ENCODE data around the gene HS3ST5.

HS3ST5 gene

GRCh38 chr6:114010540-114010939, 332.3 kb downstream of the HS3ST5 start:
- no peak for DNase-seq (ENCODE audit: low spot score)
- TF ChIP-seq, protein P1, sequence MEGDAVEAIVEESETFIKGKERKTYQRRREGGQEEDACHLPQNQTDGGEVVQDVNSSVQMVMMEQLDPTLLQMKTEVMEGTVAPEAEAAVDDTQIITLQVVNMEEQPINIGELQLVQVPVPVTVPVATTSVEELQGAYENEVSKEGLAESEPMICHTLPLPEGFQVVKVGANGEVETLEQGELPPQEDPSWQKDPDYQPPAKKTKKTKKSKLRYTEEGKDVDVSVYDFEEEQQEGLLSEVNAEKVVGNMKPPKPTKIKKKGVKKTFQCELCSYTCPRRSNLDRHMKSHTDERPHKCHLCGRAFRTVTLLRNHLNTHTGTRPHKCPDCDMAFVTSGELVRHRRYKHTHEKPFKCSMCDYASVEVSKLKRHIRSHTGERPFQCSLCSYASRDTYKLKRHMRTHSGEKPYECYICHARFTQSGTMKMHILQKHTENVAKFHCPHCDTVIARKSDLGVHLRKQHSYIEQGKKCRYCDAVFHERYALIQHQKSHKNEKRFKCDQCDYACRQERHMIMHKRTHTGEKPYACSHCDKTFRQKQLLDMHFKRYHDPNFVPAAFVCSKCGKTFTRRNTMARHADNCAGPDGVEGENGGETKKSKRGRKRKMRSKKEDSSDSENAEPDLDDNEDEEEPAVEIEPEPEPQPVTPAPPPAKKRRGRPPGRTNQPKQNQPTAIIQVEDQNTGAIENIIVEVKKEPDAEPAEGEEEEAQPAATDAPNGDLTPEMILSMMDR (IDR thresholded peaks at IDR 0.05; ENCODE audit: extremely low read depth, missing control alignments), result no peak

DNA sequence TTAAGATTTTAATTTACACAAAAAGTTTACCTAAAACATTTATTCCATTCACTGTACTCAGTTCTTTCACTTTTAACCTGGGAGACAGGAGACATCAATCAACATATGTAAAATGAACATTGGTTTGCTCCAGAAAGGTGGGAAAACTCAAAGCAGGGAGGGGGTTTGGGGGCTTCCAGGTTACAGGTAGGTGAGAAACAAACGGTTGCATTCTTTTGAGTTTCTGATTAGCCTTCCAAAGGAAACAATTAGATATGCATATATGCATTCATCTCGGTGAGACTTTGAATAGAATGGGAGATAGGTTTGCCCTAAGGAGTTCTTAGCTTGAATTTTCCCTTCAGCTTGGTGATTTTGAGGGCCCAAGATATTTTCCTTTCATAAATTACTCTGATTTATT, 333.6 kb downstream of the HS3ST5 start:
- DNase-seq (ENCODE audit: low spot score), result no peak
- TF ChIP-seq, protein P1 (IDR thresholded peaks at IDR 0.05; ENCODE audit: extremely low read depth, missing control alignments), result no peak

DNA sequence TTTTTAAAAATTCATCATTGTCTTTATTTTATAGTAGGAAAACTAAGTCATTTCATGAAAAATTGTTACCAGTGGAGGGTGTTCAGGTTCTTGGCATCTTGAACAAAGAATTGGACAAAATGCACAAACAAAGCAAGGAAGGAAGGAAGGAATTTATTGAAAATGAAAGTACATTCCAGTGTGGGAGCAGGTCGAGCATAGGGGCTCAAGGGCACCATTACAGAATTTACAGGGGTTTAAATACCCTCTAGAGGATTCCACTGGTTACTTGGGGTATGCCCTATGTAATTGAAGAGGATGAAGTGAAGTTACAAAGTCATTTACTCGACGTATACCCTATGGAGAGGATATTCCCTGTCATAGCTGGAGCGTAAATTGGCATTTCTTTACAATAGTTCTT, 334.5 kb downstream of the HS3ST5 start:
- no peak for DNase-seq (ENCODE audit: low spot score)
- TF ChIP-seq, protein P1 (IDR thresholded peaks at IDR 0.05; ENCODE audit: extremely low read depth, missing control alignments), result no peak

GRCh38 chr6:114007516-114007915, 335.3 kb downstream of the HS3ST5 start:
- DNase-seq (ENCODE audit: low spot score), result no peak
- TF ChIP-seq, protein P1 (IDR thresholded peaks at IDR 0.05; ENCODE audit: extremely low read depth, missing control alignments), result no peak
